LNCaP clone FGC (cell line): ENCODE data around the gene NTSR2.

Experiments used
- DNase-seq: peaks from one replicate; pipeline ENCODE4 v3.0.0-alpha.2; 2011; ENCODE audit warnings: low read depth
- H3K4me3 ChIP-seq: 2 replicates; pipeline ENCODE4 v1.5.1; 2011; ENCODE audit warnings: mild to moderate bottlenecking, low read depth, low read length, control low read depth
- TF ChIP-seq, protein P1 (sequence below): IDR thresholded peaks from 2 replicates; pipeline ENCODE4 v1.5.1; 2012; ENCODE audit warnings: mild to moderate bottlenecking; ENCODE audit not compliant: control insufficient read depth, insufficient read depth; ENCODE audit errors: extremely low read depth

The NTSR2 gene

DNA sequence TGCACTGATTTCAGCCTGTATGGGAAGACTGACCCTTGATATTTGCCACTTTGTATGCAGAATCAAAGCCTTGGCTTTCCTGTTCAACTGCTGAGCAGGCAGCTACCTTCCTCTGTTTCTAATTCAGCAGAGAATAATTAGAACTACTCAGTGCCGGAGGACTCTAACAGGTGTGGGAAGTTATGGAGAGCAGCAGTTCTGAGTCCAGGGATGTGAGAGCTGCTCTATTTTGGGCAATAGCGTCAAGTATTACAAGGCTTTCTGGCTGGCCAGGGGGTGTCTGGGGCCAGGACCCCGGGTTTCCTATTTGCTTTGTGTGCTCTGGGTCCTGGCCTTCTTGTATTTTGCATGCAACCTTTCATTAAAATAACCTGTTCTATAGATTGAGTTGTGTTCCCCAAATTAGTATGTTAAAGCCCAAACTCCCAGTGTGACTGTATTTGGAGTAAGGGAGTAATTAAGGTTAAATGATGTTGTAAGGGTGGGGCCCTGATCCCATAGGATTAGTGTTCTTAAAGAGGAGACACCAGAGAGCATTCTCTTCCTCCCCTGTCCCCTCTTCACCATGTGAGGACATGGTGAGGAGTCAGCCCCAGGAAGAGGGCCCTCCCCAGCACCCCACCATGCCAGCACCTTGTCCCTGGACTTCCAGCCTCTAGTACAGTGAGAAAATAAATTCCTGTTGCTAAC, 5.6 kb upstream of the NTSR2 start:
- no peak for DNase-seq
- H3K4me3 ChIP-seq = no peak overlapping the region
- TF ChIP-seq, protein P1, sequence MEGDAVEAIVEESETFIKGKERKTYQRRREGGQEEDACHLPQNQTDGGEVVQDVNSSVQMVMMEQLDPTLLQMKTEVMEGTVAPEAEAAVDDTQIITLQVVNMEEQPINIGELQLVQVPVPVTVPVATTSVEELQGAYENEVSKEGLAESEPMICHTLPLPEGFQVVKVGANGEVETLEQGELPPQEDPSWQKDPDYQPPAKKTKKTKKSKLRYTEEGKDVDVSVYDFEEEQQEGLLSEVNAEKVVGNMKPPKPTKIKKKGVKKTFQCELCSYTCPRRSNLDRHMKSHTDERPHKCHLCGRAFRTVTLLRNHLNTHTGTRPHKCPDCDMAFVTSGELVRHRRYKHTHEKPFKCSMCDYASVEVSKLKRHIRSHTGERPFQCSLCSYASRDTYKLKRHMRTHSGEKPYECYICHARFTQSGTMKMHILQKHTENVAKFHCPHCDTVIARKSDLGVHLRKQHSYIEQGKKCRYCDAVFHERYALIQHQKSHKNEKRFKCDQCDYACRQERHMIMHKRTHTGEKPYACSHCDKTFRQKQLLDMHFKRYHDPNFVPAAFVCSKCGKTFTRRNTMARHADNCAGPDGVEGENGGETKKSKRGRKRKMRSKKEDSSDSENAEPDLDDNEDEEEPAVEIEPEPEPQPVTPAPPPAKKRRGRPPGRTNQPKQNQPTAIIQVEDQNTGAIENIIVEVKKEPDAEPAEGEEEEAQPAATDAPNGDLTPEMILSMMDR = no peak

- H3K4me3 ChIP-seq = no peak overlapping the region
- no peak for DNase-seq
- TF ChIP-seq, protein P1 = no peak
Measured at GRCh38 chr2:11674983-11675382, 5.0 kb upstream of the NTSR2 start.

DNA sequence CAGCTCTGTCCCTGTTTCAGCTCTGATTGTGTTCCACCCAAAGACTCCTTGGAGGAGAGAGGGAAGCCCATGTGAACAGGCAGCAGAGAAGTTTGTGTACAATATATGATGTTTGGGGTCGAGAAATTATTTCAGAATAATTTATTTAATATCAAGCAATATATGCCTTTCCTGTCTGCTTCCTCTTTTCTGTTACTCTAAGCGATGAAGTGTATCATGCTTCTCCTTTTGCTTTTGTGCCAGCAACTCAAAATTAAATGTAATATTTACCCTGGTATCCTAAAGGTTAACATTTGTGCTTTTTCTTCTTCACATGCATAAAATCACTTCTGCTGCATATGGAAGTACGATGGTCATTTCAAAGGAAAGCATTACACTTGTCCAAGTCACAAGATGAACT, 2.4 kb upstream of the NTSR2 start:
- no peak overlapping the region for H3K4me3 ChIP-seq
- no peak for DNase-seq
- TF ChIP-seq, protein P1 = no peak

GRCh38 chr2:11667866-11668637, 1.9 kb downstream of the NTSR2 start:
- no peak for DNase-seq
- TF ChIP-seq, protein P1 = no peak
- H3K4me3 ChIP-seq = no peak overlapping the region

DNA sequence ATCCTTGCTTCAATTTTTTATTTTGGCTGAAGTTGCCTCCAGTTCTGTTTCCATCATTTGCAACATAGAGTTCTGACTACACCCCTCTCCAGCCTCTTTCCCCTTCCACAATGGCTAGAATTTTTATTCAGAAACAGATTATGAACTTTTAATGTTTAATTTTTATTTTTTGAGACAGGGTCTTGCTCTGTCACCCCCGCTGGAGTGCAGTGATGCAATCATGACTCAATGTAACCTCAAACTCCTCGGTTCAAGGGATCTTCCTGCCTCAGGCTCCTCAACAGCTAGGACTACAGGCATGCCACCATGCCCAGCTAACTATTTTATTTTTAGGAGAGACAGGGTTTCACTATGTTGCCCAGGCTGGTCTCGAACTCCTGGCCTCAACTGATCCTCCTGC, 2.8 kb downstream of the NTSR2 start:
- H3K4me3 ChIP-seq = no peak overlapping the region
- DNase-seq = no peak
- TF ChIP-seq, protein P1 = no peak

GRCh38 chr2:11665510-11666362, 4.3 kb downstream of the NTSR2 start:
- no peak for DNase-seq
- H3K4me3 ChIP-seq = no peak overlapping the region
- TF ChIP-seq, protein P1 = no peak
